ENCODE data around the gene RGS6. TPM values are rescaled to one million over a fixed set of nuclear protein-coding genes. Genes with fewer than 3 reads are reported as not detected.

The RGS6 gene
- polyA plus RNA-seq, 4 donors = 0.82 to 1.6 (median 1.1) TPM

- DNase-seq (ENCODE audit: low read depth in 4 of 4, low spot score in 3 of 4) = peak in 3 of 4 donors; percentile 23 to 33 (median 26)
Observed at GRCh38 chr14:72213424-72213823, 281.2 kb downstream of the RGS6 start.

- no peak for DNase-seq (ENCODE audit: low read depth in 4 of 4, low spot score in 3 of 4)
Observed at GRCh38 chr14:72215080-72215479, 282.9 kb downstream of the RGS6 start.

GRCh38 chr14:72217135-72217534, 284.9 kb downstream of the RGS6 start:
- no peak for DNase-seq (ENCODE audit: low read depth in 4 of 4, low spot score in 3 of 4)

- DNase-seq (ENCODE audit: low read depth in 4 of 4, low spot score in 3 of 4) = no peak
Observed at GRCh38 chr14:72222046-72222445, 289.8 kb downstream of the RGS6 start.

- no peak for DNase-seq (ENCODE audit: low read depth in 4 of 4, low spot score in 3 of 4)
Observed at GRCh38 chr14:72236629-72237028, 304.4 kb downstream of the RGS6 start.

- no peak for DNase-seq (ENCODE audit: low read depth in 4 of 4, low spot score in 3 of 4)
Observed at GRCh38 chr14:72237722-72238666, 305.8 kb downstream of the RGS6 start.

- DNase-seq (ENCODE audit: low read depth in 4 of 4, low spot score in 3 of 4) = no peak
Observed at GRCh38 chr14:72243309-72244293, 311.4 kb downstream of the RGS6 start.

- DNase-seq (ENCODE audit: low read depth in 4 of 4, low spot score in 3 of 4) = no peak
Observed at GRCh38 chr14:72247896-72248465, 315.8 kb downstream of the RGS6 start.

GRCh38 chr14:72253503-72253902, 321.3 kb downstream of the RGS6 start:
- DNase-seq (ENCODE audit: low read depth in 4 of 4, low spot score in 3 of 4) = no peak

GRCh38 chr14:72254202-72254936, 322.1 kb downstream of the RGS6 start:
- DNase-seq (ENCODE audit: low read depth in 4 of 4, low spot score in 3 of 4) = no peak

- DNase-seq (ENCODE audit: low read depth in 4 of 4, low spot score in 3 of 4) = no peak
Observed at GRCh38 chr14:72254937-72255472, 322.8 kb downstream of the RGS6 start.

- no peak for DNase-seq (ENCODE audit: low read depth in 4 of 4, low spot score in 3 of 4)
Observed at GRCh38 chr14:72256055-72256454, 323.8 kb downstream of the RGS6 start.

- DNase-seq (ENCODE audit: low read depth in 4 of 4, low spot score in 3 of 4) = no peak
Observed at GRCh38 chr14:72261068-72261467, 328.8 kb downstream of the RGS6 start.

- DNase-seq (ENCODE audit: low read depth in 4 of 4, low spot score in 3 of 4) = no peak
Observed at GRCh38 chr14:72262771-72263170, 330.5 kb downstream of the RGS6 start.

GRCh38 chr14:72264716-72265115, 332.5 kb downstream of the RGS6 start:
- no peak for DNase-seq (ENCODE audit: low read depth in 4 of 4, low spot score in 3 of 4)

- DNase-seq (ENCODE audit: low read depth in 4 of 4, low spot score in 3 of 4) = no peak
Observed at GRCh38 chr14:72270147-72270727, 338.0 kb downstream of the RGS6 start.

GRCh38 chr14:72270749-72271148, 338.5 kb downstream of the RGS6 start:
- DNase-seq (ENCODE audit: low read depth in 4 of 4, low spot score in 3 of 4) = no peak

- no peak for DNase-seq (ENCODE audit: low read depth in 4 of 4, low spot score in 3 of 4)
Observed at GRCh38 chr14:72275242-72275641, 343.0 kb downstream of the RGS6 start.

- DNase-seq (ENCODE audit: low read depth in 4 of 4, low spot score in 3 of 4) = no peak
Observed at GRCh38 chr14:72278316-72278715, 346.1 kb downstream of the RGS6 start.

All from right renal pelvis (tissue), 4 donors.